AG09309 (cell line): Measurements from ENCODE around the gene DEPDC1B.
"Not testable (repeated sequence)": the region's sequence is repeated elsewhere in the genome, so short reads cannot be mapped to it uniquely, and the experiment has no call there.

Source experiments
- DNase-seq: peaks from one replicate; pipeline ENCODE4 v3.0.0-alpha.2; 2010; ENCODE audit warnings: low read depth
- H3K4me3 ChIP-seq: 2 replicates; pipeline ENCODE4 v1.5.1; 2011; ENCODE audit warnings: mild to moderate bottlenecking, low read depth, low read length, moderate library complexity; ENCODE audit not compliant: control insufficient read depth
- TF ChIP-seq, protein P1 (sequence below): IDR thresholded peaks from 2 replicates; pipeline ENCODE4 v1.5.1; 2011; ENCODE audit warnings: mild to moderate bottlenecking, low read depth, low read length, inconsistent platforms; ENCODE audit not compliant: insufficient read depth, control insufficient read depth; ENCODE audit errors: missing control alignments

DEPDC1B gene

DNA sequence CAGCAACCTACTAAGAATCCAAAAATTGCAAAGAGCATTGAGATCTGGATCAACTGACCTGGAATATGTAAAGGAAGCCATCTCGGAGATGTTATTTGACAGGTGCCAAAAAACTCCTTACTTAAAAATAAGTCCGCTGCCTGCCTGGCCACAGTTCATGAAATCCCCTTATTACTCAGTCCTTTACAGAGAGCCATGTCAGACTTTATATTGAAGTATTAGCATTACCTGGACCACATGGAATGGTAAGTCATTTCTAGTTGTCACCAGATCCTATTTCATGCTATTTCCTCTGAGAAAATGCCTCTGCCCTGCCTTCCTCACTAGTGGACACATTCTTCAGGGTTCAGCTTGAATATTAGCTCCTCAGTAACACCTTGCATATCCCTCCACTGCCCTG, 115.7 kb downstream of the DEPDC1B start:
- TF ChIP-seq, protein P1, sequence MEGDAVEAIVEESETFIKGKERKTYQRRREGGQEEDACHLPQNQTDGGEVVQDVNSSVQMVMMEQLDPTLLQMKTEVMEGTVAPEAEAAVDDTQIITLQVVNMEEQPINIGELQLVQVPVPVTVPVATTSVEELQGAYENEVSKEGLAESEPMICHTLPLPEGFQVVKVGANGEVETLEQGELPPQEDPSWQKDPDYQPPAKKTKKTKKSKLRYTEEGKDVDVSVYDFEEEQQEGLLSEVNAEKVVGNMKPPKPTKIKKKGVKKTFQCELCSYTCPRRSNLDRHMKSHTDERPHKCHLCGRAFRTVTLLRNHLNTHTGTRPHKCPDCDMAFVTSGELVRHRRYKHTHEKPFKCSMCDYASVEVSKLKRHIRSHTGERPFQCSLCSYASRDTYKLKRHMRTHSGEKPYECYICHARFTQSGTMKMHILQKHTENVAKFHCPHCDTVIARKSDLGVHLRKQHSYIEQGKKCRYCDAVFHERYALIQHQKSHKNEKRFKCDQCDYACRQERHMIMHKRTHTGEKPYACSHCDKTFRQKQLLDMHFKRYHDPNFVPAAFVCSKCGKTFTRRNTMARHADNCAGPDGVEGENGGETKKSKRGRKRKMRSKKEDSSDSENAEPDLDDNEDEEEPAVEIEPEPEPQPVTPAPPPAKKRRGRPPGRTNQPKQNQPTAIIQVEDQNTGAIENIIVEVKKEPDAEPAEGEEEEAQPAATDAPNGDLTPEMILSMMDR, result no peak
- H3K4me3 ChIP-seq, result no peak overlapping the region
- no peak for DNase-seq

- TF ChIP-seq, protein P1, result no peak
- no peak for DNase-seq
- no peak overlapping the region for H3K4me3 ChIP-seq
These were observed 116.3 kb downstream of the DEPDC1B start for GRCh38 chr5:60583616-60584015.

DNA sequence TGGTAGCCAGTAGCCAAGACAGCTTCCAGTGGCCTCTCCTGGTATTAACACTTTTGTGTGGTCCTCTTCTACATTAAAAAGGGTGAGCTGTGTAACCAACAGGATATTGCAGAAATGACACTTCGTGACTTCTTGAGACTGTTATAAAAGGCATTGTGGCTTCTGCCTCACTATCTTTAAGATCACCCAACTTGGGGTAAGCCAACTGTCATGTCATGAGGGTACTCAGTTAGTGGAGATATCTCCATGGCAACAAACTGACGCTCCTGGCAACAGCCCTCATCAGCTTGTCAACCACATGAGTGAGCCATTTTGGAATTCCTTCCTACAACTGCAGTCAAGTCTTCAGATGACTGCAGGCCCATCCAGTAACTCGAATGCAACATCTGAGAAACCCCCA, 121.7 kb downstream of the DEPDC1B start:
- TF ChIP-seq, protein P1, result no peak
- DNase-seq, result no peak
- no peak overlapping the region for H3K4me3 ChIP-seq

DNA sequence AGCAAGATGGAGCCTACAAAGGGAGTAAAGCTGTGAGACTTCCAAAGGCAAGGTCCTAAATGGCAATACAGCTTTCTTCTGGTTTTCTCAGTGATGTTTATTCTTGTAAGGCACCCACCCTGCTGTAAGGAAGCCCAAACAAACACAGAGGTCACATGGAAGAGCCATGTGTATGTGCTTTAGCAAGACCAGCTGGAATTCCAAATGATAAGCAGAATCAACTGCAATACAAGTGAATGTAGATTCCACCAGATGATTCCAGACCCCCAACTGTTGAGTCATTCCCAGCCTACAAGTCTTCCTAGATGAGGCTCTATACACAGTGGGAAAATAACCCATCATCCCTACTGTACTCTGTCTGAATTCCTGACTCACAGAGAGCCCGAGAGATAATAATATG, 122.8 kb downstream of the DEPDC1B start:
- no peak overlapping the region for H3K4me3 ChIP-seq
- no peak for DNase-seq
- TF ChIP-seq, protein P1, result no peak

GRCh38 chr5:60576425-60576824, 123.5 kb downstream of the DEPDC1B start:
- no peak for DNase-seq
- TF ChIP-seq, protein P1, result no peak
- no peak overlapping the region for H3K4me3 ChIP-seq

- no peak overlapping the region for H3K4me3 ChIP-seq
- TF ChIP-seq, protein P1, result no peak
- no peak for DNase-seq
These were observed 131.3 kb downstream of the DEPDC1B start for GRCh38 chr5:60568646-60569045.

DNA sequence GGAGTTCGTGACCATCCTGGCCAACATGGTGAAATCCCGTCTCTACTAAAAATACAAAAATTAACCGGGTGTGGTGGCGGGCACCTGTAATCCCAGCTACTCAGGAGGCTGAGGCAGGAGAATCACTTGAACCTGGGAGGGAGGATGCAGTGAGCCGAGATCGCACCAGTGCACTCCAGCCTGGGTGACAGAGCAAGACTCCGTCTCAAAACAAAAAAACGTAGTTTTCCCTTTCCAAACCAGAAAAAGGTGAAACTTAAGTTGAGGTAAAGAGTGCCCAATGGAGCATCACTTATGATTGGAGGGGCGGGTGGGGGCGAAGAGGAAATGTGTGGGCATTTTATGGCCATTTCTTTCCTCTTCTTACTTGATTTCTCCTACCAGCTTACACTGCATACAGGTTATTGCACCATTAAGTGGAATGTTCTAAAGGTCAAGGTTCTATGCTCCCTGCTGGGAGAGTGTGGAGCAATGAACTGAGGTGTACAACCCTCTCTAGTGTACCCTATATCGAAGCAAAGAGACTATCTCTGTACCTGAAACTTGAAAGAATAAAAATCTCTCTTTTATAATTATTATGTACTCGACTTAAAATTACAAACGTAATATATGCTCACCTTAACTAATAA, 136.2 kb downstream of the DEPDC1B start:
- no peak overlapping the region for H3K4me3 ChIP-seq
- no peak for DNase-seq
- TF ChIP-seq, protein P1, result no peak

GRCh38 chr5:60553291-60553690, 146.7 kb downstream of the DEPDC1B start:
- H3K4me3 ChIP-seq, DNase-seq: not testable (repeated sequence)
